HUES48 (cell line): ENCODE measurements around the gene RDH8.

ENCODE experiments used
- H3K27ac ChIP-seq: one replicate; pipeline ENCODE4 v1.7.0; 2013; ENCODE audit warnings: low read depth, low read length, inconsistent platforms
- H3K27me3 ChIP-seq: 2 replicates; pipeline ENCODE4 v1.6.1; 2013; ENCODE audit warnings: mild to moderate bottlenecking, low read length; ENCODE audit not compliant: control insufficient read depth, insufficient read depth
- H3K36me3 ChIP-seq: 2 replicates; pipeline ENCODE4 v1.6.1; 2013; ENCODE audit warnings: low read length; ENCODE audit not compliant: control insufficient read depth, insufficient read depth
- H3K4me1 ChIP-seq: 2 replicates; pipeline ENCODE4 v1.6.1; 2013; ENCODE audit warnings: mild to moderate bottlenecking, low read length; ENCODE audit not compliant: control insufficient read depth, insufficient read depth
- H3K4me3 ChIP-seq: 2 replicates; pipeline ENCODE4 v1.5.1; 2013; ENCODE audit warnings: mild to moderate bottlenecking, low read depth, low read length
- H3K9ac ChIP-seq: 2 replicates; pipeline ENCODE4 v1.6.1; 2013; ENCODE audit warnings: mild to moderate bottlenecking, low read depth, low read length, moderate library complexity
- H3K9me3 ChIP-seq: 2 replicates; pipeline ENCODE4 v1.6.1; 2013; ENCODE audit warnings: low read length; ENCODE audit not compliant: control insufficient read depth, insufficient read depth

The RDH8 gene

GRCh38 chr19:10037367-10037766 is 24.1 kb downstream of the RDH8 start:
- H3K27me3 ChIP-seq = no peaks in the 10 kb centered on the region
- H3K9me3 ChIP-seq = peaks cover 7% of the 10 kb centered on the region; the same call in 1 of the 2 replicates
- no peak overlapping the region for H3K9ac ChIP-seq
- no peaks in the 10 kb centered on the region for H3K36me3 ChIP-seq
- no peak overlapping the region for H3K4me3 ChIP-seq
- H3K27ac ChIP-seq = no peak overlapping the region
- H3K4me1 ChIP-seq = no peaks in the 10 kb centered on the region

GRCh38 chr19:10037809-10038208 is 24.5 kb downstream of the RDH8 start:
- Histone ChIP-seq H3K36me3 (no peaks in the 10 kb centered on the region), H3K27ac (no peak overlapping the region), H3K9ac (no peak overlapping the region)

GRCh38 chr19:10043286-10043927 is 30.1 kb downstream of the RDH8 start:
- H3K27ac ChIP-seq = no peak overlapping the region
- H3K36me3 ChIP-seq = no peaks in the 10 kb centered on the region
- H3K9me3 ChIP-seq = peaks cover 32% of the 10 kb centered on the region
- H3K4me3 ChIP-seq = no peak overlapping the region
- H3K4me1 ChIP-seq = no peaks in the 10 kb centered on the region
- H3K9ac ChIP-seq = no peak overlapping the region
- no peaks in the 10 kb centered on the region for H3K27me3 ChIP-seq

More at GRCh38 chr19:10037809-10038208, 24.5 kb downstream of the RDH8 start:
- Histone ChIP-seq H3K4me1 (no peaks in the 10 kb centered on the region), H3K9me3 (peaks cover 12% of the 10 kb centered on the region), H3K27me3 (no peaks in the 10 kb centered on the region), H3K4me3 (no peak overlapping the region)

- Histone ChIP-seq H3K27me3 (no peaks in the 10 kb centered on the region), H3K27ac (no peak overlapping the region), H3K4me3 (no peak overlapping the region), H3K4me1 (no peaks in the 10 kb centered on the region), H3K36me3 (no peaks in the 10 kb centered on the region), H3K9me3 (peaks cover 32% of the 10 kb centered on the region), H3K9ac (no peak overlapping the region)
Observed at GRCh38 chr19:10044390-10044789, 31.1 kb downstream of the RDH8 start.

- Histone ChIP-seq H3K9ac (no peak overlapping the region), H3K27ac (no peak overlapping the region), H3K9me3 (peaks cover 32% of the 10 kb centered on the region), H3K4me1 (no peaks in the 10 kb centered on the region), H3K4me3 (no peak overlapping the region), H3K36me3 (no peaks in the 10 kb centered on the region), H3K27me3 (no peaks in the 10 kb centered on the region)
Observed at GRCh38 chr19:10045371-10045770, 32.1 kb downstream of the RDH8 start.

GRCh38 chr19:10049626-10050025 is 36.3 kb downstream of the RDH8 start:
- Histone ChIP-seq H3K27me3 (no peaks in the 10 kb centered on the region), H3K9ac (no peak overlapping the region), H3K4me3 (no peak overlapping the region), H3K36me3 (no peaks in the 10 kb centered on the region), H3K27ac (no peak overlapping the region), H3K4me1 (no peaks in the 10 kb centered on the region), H3K9me3 (peaks cover 3% of the 10 kb centered on the region; the same call in 1 of the 2 replicates)

- H3K27me3 ChIP-seq = no peaks in the 10 kb centered on the region
- no peaks in the 10 kb centered on the region for H3K9me3 ChIP-seq
- H3K4me1 ChIP-seq = no peaks in the 10 kb centered on the region
- no peak overlapping the region for H3K27ac ChIP-seq
- H3K4me3 ChIP-seq = no peak overlapping the region
- no peaks in the 10 kb centered on the region for H3K36me3 ChIP-seq
- no peak overlapping the region for H3K9ac ChIP-seq
Observed at GRCh38 chr19:10052602-10053360, 39.5 kb downstream of the RDH8 start.

GRCh38 chr19:10061717-10062310 is 48.5 kb downstream of the RDH8 start:
- Histone ChIP-seq H3K27ac (no peak overlapping the region), H3K27me3 (no peaks in the 10 kb centered on the region), H3K4me3 (no peak overlapping the region), H3K36me3 (no peaks in the 10 kb centered on the region), H3K4me1 (no peaks in the 10 kb centered on the region), H3K9me3 (no peaks in the 10 kb centered on the region), H3K9ac (no peak overlapping the region)

- H3K9me3 ChIP-seq = no peaks in the 10 kb centered on the region
- H3K27ac ChIP-seq = no peak overlapping the region
- H3K36me3 ChIP-seq = no peaks in the 10 kb centered on the region
- H3K4me1 ChIP-seq = no peaks in the 10 kb centered on the region
- no peak overlapping the region for H3K9ac ChIP-seq
- no peak overlapping the region for H3K4me3 ChIP-seq
- H3K27me3 ChIP-seq = no peaks in the 10 kb centered on the region
Observed at GRCh38 chr19:10068205-10068604, 54.9 kb downstream of the RDH8 start.

- Histone ChIP-seq H3K9ac (no peak overlapping the region), H3K27ac (no peak overlapping the region), H3K36me3 (no peaks in the 10 kb centered on the region), H3K4me1 (no peaks in the 10 kb centered on the region), H3K9me3 (peaks cover 5% of the 10 kb centered on the region), H3K4me3 (no peak overlapping the region), H3K27me3 (no peaks in the 10 kb centered on the region)
Observed at GRCh38 chr19:10069046-10069445, 55.8 kb downstream of the RDH8 start.
